GM21717 (cell line): ENCODE data around the gene SAMD1.

Source experiments
- ATAC-seq: cut with Tn5 transposase; IDR thresholded peaks from one replicate; pipeline ENCODE4 v1.9.1; 2021; ENCODE audit warnings: mild to moderate bottlenecking, moderate library complexity; ENCODE audit not compliant: unreplicated experiment

The SAMD1 gene

DNA sequence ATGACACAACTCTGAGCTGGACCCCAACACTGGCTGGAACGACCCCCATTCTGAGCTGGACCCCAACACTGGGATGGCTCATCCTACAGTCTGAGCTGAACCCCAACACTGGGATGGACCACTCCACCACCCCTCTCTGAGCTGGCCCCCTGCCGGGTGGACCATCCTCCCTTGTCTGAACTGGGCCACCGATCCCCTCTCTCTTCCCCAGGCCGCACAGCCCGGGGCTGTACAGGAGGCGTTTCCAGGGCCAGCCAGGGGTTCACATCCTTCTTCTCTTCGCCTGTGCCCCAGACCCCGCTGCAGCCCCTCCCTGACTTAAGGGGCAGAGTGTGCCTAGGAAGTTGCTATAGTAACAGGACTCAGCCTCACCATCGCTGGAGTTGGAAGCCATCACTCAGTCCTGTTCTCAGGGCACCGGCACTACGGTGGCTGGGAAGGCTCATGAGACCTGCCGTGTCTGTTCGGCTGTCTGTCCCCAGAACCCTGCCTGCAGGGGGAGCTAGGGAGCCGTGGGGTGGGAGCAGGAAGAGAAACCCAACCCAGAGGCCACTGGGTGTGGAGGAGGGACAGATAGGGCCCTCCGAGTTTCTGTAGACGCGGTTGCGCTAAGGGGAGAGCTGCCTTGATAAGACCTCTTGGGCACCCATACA lies 23.3 kb upstream of the SAMD1 start:
- no peak for ATAC-seq

DNA sequence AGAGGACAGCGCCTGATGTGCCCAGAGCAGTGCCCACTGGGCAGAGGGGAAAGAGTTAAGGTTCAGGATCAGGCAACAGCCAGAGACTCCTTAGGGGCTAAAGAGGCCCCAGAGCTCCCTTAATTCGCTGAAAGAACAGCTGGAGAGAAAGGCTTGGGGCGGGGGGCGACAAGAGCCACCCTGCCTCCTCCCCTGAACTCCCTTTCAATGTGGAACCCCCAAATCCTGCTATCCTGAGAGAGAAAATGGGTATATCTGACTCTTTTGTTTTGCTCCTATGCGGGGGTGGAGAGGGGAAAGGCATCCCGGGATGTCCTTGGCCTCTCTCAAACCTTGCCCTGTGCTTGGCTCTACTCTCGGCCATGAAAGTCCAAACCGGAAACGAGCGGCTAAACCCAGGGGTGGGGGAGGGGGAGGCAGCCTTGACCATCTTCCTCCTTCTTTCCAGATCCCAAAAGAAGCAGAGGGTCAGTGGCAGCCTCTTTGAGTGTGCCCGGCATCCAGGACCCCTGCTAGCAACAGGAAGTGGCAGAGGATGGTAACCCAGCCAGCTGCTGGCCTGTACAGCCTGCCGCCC lies 22.3 kb upstream of the SAMD1 start:
- no peak for ATAC-seq

DNA sequence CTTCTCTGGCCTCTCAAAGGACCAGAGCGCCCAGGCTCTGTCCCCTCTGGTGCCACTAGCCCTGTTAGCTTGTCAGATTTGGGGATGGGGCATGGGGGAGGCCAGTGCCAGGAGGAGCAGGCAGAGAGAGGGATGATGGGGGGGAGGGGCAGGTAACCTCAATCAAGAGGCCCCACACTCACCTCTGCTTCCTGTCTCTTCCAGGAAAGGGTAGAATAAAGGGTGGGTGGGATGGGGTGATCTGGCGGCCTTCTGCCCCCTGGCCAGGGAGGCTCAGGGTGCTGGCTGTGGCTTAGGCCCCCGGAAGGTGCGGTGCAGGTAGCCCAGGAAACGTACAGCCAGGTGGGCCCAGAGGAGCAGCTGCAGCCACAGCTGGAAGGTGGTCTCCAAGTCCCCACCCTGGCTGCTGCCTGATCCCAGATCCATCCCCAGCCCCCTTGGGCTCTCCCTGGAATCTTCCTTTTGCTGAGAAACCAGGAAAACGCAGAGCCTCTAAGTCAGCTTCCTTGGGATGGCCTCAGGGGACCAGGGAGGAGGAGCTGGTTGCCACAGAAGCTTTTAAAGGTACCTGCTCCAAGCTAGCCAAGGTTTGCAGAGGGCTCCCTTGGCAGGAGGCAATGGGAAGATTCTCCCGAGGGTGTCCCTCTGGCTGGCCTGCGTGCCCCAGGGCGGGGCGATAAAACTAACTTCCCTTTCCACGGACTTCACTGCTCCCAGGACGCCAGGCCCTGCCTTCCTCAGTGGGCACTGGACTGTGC lies 21.7 kb upstream of the SAMD1 start:
- no peak for ATAC-seq

- no peak for ATAC-seq
Measured at GRCh38 chr19:14111486-14111885, 20.9 kb upstream of the SAMD1 start.

- ATAC-seq = no peak
Measured at GRCh38 chr19:14110650-14111049, 20.1 kb upstream of the SAMD1 start.

- no peak for ATAC-seq
Measured at GRCh38 chr19:14107581-14108461, 17.3 kb upstream of the SAMD1 start.

GRCh38 chr19:14106840-14107239 lies 16.3 kb upstream of the SAMD1 start:
- no peak for ATAC-seq

DNA sequence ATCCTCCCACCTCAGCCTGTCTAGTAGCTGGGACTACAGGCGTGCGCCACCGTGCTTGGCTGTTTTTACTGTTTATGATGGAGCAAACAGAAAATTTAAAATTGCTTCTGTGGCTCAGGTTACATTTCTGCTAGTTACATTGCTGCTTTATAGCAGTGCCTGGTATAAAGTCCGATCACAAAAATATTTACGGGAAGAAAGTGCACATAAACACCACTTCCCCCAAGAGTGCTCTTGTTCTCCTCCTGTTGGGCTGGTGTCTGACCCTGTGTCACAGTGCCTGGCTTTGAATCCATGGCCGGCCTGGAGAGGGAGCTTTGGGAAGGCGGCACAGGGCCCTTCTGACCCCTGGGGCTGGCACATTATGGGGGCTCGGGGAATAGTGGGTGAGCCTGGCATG lies 15.1 kb upstream of the SAMD1 start:
- ATAC-seq = no peak

- ATAC-seq = no peak
Measured at GRCh38 chr19:14103310-14103709, 12.8 kb upstream of the SAMD1 start.

- no peak for ATAC-seq
Measured at GRCh38 chr19:14102756-14103155, 12.2 kb upstream of the SAMD1 start.

GRCh38 chr19:14102102-14102696 lies 11.6 kb upstream of the SAMD1 start:
- ATAC-seq = no peak

DNA sequence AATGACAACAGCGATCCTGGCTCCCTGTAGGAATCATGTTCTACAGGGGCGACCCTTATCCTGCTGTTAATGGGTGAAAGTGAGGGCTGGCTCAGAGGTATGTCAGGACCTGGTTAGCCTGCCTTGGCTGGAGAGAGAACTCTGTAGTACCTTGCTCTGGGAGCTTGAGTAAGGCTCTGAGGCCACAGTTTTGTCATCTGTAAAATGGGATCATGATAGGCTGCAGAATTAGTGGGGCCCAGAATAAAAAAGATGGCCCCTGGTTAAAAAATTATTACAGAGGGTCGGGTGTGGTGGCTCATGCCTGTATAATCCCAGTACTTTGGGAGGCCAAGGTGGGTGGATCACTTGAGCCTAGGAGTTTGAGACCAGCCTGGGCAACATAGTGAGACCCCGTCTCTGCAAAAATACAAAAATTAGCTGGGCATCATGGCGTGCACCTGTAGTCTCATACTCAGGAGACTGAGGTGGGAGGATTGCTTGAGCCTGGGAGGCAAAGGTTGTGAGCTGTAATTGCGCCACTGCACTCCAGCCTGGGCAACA lies 10.5 kb upstream of the SAMD1 start:
- no peak for ATAC-seq

- no peak for ATAC-seq
Measured at GRCh38 chr19:14097532-14098151, 7.1 kb upstream of the SAMD1 start.

DNA sequence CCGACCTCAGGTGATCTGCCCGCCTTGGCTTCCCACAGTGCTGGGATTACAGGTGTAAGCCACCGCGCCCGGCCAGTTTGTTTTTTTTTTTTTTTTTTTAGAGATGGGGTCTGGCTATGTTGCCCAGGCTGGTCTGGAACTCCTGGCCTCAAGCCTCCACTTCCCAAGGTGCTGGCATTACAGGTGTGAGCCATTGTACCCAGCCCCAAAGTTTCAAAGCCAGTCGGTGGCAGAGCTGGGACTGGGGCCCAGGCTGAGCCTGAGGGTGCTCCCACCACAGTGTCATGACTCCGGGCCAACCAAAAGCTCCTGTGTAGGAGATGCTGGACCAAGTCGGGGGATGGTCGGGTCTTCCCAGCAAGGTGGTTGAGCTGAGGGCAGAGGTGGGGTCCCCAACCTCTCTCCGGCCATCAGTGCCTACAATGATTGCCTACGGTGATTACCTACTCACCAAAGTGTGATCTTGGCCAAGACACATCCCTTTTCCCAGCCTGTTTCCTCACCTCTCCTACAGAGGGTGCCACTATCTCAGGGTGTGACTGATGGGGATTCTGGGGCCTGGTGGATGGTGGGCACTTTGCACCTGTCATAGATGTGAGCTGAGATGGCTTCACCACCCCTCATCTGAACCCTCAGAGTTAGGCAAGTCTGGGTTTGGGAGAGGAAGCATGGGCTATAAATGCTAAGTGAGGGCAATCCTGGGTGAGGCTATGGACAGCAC lies 5.9 kb upstream of the SAMD1 start:
- ATAC-seq = no peak

GRCh38 chr19:14094854-14095253 lies 4.3 kb upstream of the SAMD1 start:
- ATAC-seq = no peak

- no peak for ATAC-seq
Measured at GRCh38 chr19:14093117-14093823, 2.7 kb upstream of the SAMD1 start.

DNA sequence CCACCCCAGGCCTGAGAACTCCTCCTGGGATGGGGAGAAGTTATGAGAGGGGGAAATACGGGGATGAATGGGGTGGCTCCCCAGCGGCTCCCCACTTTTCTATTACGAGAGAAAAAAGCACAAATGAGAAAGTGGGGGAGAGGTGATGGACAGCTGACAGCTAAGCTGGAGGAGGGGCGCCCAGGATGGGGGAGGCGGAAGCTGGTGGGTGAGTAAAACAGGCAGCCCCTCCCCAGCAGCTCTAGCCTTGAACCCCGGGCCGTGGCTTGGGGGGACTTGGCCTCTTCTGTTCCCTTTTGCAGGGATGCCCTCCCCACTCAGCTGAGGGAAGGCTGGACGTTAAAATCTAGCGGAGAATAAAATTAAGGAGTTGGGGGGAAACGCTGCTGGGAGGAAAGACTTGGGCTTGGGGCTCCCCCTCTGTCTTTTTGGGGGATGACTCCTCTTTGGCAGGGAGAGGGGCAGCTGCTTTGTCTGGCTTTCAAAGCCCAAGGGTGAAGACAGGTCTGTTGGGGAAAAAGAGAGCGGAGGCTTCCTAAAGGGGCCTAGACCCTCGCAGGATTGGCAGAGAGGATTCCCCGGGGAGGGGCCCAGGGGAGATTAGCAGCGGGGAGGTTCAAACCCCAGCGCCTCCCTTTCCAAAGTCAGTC lies 1.4 kb upstream of the SAMD1 start:
- ATAC-seq = peak; percentile 8

GRCh38 chr19:14091081-14091812 lies 696 bp upstream of the SAMD1 start:
- ATAC-seq = peak; percentile 40
